ENCODE measurements around the gene MYCBP2.
"Not testable (repeated sequence)": the region's sequence is repeated elsewhere in the genome, so short reads cannot be mapped to it uniquely, and the experiment has no call there.

MYCBP2 gene

GRCh38 chr13:77299587-77299986 lies 27.3 kb downstream of the MYCBP2 start:
- no peak for DNase-seq (ENCODE audit: low read depth, low spot score)

- DNase-seq (ENCODE audit: low read depth, low spot score): no peak
Observed at GRCh38 chr13:77298426-77298825, 28.5 kb downstream of the MYCBP2 start.

GRCh38 chr13:77291774-77292173 lies 35.1 kb downstream of the MYCBP2 start:
- no peak for DNase-seq (ENCODE audit: low read depth, low spot score)

- no peak for DNase-seq (ENCODE audit: low read depth, low spot score)
Observed at GRCh38 chr13:77290342-77290741, 36.6 kb downstream of the MYCBP2 start.

GRCh38 chr13:77289851-77290250 lies 37.0 kb downstream of the MYCBP2 start:
- DNase-seq (ENCODE audit: low read depth, low spot score): no peak

- DNase-seq (ENCODE audit: low read depth, low spot score): not testable (repeated sequence)
Observed at GRCh38 chr13:77285632-77286031, 41.3 kb downstream of the MYCBP2 start.

- DNase-seq (ENCODE audit: low read depth, low spot score): no peak
Observed at GRCh38 chr13:77285098-77285497, 41.8 kb downstream of the MYCBP2 start.

- DNase-seq (ENCODE audit: low read depth, low spot score): no peak
Observed at GRCh38 chr13:77274126-77274525, 52.8 kb downstream of the MYCBP2 start.

GRCh38 chr13:77269141-77269540 lies 57.8 kb downstream of the MYCBP2 start:
- DNase-seq (ENCODE audit: low read depth, low spot score): no peak

- DNase-seq (ENCODE audit: low read depth, low spot score): no peak
Observed at GRCh38 chr13:77267362-77267761, 59.5 kb downstream of the MYCBP2 start.

- no peak for DNase-seq (ENCODE audit: low read depth, low spot score)
Observed at GRCh38 chr13:77265336-77265735, 61.6 kb downstream of the MYCBP2 start.

GRCh38 chr13:77262198-77262597 lies 64.7 kb downstream of the MYCBP2 start:
- no peak for DNase-seq (ENCODE audit: low read depth, low spot score)

GRCh38 chr13:77250975-77251374 lies 75.9 kb downstream of the MYCBP2 start:
- no peak for DNase-seq (ENCODE audit: low read depth, low spot score)

- DNase-seq (ENCODE audit: low read depth, low spot score): not testable (repeated sequence)
Observed at GRCh38 chr13:77245224-77245623, 81.7 kb downstream of the MYCBP2 start.

- no peak for DNase-seq (ENCODE audit: low read depth, low spot score)
Observed at GRCh38 chr13:77239312-77239711, 87.6 kb downstream of the MYCBP2 start.

- no peak for DNase-seq (ENCODE audit: low read depth, low spot score)
Observed at GRCh38 chr13:77235456-77236022, 91.4 kb downstream of the MYCBP2 start.

GRCh38 chr13:77233159-77233558 lies 93.7 kb downstream of the MYCBP2 start:
- DNase-seq (ENCODE audit: low read depth, low spot score): no peak

- no peak for DNase-seq (ENCODE audit: low read depth, low spot score)
Observed at GRCh38 chr13:77230560-77230959, 96.3 kb downstream of the MYCBP2 start.

- DNase-seq (ENCODE audit: low read depth, low spot score): no peak
Observed at GRCh38 chr13:77225946-77226345, 100.9 kb downstream of the MYCBP2 start.

- DNase-seq (ENCODE audit: low read depth, low spot score): no peak
Observed at GRCh38 chr13:77222909-77223308, 104.0 kb downstream of the MYCBP2 start.

GRCh38 chr13:77222000-77222690 lies 104.7 kb downstream of the MYCBP2 start:
- DNase-seq (ENCODE audit: low read depth, low spot score): no peak

GRCh38 chr13:77219401-77219800 lies 107.5 kb downstream of the MYCBP2 start:
- DNase-seq (ENCODE audit: low read depth, low spot score): no peak

GRCh38 chr13:77218274-77218673 lies 108.6 kb downstream of the MYCBP2 start:
- no peak for DNase-seq (ENCODE audit: low read depth, low spot score)

GRCh38 chr13:77215543-77215942 lies 111.4 kb downstream of the MYCBP2 start:
- no peak for DNase-seq (ENCODE audit: low read depth, low spot score)
